ENCODE results near the gene ANK2.

ANK2 gene

DNA sequence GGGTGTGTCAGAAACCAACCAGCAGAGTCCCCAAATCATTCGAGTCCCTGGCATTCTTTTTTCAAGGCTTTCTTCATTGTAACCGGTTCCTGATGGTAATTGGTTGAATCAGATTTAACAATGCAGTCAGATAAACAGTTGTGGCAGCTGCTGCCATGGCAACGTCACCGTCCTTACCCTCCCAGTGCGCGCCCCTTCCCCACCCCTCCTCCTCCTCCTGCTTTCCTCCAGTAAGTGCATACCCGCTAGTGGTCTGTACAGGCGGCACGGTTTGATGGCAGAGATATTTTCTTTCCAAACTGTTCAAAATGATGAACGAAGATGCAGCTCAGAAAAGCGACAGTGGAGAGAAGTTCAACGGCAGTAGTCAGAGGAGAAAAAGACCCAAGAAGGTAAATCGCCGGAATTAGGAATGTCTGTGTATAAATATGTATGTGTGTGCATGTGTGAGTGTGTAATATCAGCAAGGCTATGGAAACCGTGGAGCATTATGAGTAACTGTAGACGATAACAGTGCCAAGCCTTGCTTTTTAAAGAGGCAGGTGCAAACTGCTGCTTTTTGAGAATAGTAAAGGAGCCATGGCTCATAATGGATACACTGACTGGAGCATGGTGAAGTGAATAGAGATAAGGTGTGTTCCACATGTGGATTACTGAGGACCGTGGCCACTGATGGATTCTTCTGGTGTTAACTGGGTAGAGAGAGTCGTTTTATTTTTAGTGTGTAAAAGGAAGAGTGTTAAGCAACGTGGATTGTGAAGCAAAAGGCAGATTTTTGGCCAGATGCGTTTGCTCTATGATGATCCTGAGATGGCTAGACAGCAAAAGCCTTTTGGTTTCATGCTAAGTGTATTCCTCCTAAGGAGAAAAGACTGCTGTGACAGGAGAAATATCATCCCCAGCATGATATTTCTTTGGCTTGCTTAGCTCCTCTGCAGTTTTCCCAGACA, at the start of gene ANK2:
ANK2 (plus strand) TSS at position 233 of the 950 bp plus-strand sequence; CDS start at position 309, 76 bp downstream.
- DNase-seq: peak; percentile 67

DNA sequence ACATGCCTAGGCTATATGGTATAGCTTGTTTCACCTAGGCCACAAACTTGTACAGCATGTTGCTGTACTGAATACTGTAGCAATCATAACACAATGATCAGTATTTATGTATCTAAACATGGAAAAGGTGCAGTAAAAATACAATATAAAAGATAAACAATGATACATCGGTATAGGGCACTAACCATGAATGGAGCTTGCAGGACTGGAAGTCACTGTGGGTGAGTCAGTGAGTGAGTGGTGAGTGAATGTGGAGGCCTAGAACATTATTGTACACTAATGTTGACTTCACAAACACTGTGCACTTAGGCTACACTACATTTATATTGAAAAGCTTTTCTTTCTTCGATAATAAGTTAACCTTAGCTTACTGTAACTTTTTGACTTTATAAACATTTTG, 45.6 kb upstream of the ANK2 start:
- no peak for DNase-seq

GRCh38 chr4:113004655-113005054, 44.8 kb upstream of the ANK2 start:
- DNase-seq: no peak

- DNase-seq: no peak
These were observed 42.8 kb upstream of the ANK2 start for GRCh38 chr4:113006632-113007031.

GRCh38 chr4:113007151-113007550, 42.3 kb upstream of the ANK2 start:
- DNase-seq: no peak

DNA sequence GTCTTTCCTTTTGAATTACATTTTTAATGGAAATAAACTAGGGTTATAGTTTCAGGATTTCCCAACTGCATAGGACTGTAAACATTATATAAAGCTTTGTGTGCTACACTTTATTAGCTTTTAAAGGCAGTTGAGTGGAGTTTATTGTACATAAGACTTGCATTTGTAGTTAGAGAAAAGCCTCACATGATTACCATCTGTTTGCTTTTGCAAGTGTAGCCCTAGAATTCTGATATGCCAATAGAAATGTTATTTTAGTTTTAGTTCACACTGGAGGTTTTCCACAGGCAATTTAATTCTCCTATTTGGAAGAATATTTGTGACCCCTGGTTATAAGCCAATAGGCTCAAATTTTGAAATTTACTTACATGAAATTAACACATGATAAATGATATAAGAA, 41.3 kb upstream of the ANK2 start:
- DNase-seq: no peak

DNA sequence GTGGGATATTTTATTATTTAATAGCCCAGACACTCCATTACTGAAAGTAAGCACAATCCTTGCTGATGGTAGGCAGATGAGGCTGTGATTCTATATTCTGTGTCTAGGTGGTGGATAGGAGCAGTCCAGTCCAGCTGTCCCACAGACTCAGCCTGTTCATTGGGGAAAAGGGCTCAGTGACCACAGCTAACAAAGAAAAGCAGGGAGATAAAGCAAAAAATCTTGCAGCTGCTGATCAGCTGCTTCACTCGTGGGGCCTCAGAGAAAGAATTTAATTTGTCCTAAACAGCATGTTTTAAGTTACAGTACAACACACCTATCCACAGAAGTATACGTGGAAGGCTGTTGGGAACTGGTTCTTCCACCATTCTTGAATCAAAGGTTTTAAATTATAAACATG, 40.7 kb upstream of the ANK2 start:
- no peak for DNase-seq

- DNase-seq: no peak
These were observed 40.0 kb upstream of the ANK2 start for GRCh38 chr4:113009461-113009860.

DNA sequence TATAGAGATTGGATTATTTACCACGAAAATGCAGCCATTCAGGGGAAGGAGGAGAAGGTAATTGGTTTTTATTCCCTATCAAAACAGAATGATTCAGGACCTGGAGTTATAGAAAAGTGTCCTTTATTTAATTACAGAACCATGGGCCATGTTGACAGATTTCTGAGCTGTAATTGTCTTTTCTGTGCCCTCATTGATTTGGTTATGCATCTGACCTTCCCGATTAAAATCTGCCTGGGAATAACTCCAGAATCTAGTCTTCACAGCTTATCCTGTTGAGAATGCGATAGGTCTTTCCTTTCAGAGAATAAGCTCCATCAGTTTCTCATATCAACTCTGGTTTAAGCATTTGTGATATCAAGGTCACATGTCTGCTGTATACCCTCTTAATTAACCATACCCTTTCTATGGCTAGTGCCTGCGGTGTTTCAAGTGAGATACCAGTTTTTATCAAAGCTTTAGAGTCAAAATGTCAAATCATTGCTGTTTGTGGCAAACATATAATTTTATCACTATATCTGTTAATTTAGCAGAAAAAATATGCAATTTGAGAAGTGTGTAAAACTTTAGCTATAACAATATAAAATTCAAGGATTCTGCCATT, 37.2 kb upstream of the ANK2 start:
- DNase-seq: no peak

GRCh38 chr4:113012786-113013185, 36.7 kb upstream of the ANK2 start:
- no peak for DNase-seq

- no peak for DNase-seq
These were observed 35.7 kb upstream of the ANK2 start for GRCh38 chr4:113013751-113014150.

- no peak for DNase-seq
These were observed 33.1 kb upstream of the ANK2 start for GRCh38 chr4:113016377-113016776.

DNA sequence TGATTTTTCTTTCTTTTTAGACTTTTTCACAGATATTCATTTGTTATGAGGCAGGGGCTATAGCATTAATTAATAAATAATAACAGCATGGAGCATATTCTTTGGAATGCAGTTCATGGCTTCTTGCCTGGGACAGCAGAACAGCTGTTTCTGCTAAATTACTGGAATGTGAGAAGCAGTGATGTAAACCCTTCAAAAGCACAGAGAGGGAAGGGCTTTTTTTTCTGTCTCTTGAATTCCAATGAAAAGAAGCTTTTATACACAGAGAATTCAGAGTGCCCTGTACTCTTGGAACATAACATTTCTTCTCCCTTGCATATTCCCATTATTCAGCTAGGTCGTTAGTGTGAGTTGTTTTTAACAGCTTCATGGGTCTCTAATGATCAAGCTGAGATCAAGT, 28.5 kb upstream of the ANK2 start:
- peak; percentile 41 for DNase-seq

DNA sequence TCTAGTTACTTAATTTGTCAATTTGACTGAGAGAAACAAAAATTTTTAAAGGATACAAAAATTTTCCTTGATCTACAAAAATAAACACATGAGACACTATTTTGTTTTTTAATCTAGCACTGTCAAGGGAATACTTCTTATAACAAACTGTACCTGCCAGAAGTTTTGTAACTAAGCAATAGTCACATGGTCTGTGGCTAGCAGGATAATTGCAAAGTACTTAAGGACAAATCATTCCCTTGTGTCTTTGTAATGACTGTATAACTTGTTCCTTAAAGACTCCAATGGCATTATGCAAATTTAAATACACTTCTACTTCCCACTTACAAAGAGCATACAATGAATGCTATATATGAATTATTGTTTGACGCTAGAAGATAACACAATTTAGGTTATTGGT, 25.1 kb upstream of the ANK2 start:
- no peak for DNase-seq

DNA sequence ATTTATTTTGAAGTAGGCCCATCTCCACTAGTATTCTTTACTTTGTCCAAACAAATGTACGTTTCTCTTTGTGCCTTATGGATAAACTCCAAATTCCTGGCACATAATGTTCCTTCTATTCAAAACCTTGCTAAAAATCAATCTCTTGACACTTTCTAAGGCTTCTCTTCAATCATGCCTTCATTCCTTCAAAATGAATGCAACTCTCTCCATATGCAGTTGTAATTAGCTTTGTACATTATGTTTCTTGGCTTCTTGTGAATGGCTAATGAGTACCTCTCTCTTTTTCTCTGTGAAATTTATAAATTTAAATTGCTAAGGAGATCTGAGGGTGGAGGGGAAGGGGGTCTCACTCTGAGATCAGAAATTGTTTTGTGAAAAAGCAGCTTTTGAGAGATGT, 24.0 kb upstream of the ANK2 start:
- DNase-seq: no peak

GRCh38 chr4:113026556-113026955, 22.9 kb upstream of the ANK2 start:
- DNase-seq: no peak

DNA sequence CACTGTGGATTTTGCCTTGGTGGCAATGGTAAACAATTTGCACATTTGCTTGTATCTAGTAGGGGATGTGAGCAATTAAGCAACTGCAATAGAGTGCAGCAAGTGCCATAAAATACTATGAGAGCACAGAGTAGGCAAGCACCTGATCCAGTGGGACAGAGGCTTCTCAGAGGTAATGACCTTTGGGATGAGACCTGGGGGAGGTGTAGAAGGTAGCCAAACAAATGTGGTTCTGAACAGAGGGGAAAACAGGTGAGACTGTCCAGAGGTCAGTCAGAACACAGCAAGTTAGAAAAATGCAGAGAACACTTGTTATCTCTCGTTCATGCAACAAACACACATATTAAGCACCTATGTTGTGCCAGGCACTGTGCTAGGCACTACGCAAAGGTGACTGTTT, 21.4 kb upstream of the ANK2 start:
- no peak for DNase-seq

DNA sequence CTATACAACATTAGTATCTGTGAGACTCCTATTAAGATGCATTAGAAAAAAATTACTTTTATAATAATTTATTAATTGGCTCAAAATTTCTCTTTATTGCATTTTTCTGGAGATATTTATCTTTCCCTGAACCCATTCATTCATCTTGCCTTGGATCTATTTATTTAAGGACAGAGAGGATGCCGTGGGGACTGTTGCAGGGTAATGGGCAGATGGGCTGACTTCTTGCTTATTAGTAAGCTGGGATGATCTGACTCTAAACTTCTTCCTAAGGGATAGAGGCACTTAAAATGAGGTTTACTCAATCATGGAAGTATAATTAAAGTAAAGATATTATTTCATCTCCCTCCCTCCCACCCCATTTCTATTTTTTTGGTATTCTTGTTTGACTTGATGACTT, 18.2 kb upstream of the ANK2 start:
- no peak for DNase-seq

DNA sequence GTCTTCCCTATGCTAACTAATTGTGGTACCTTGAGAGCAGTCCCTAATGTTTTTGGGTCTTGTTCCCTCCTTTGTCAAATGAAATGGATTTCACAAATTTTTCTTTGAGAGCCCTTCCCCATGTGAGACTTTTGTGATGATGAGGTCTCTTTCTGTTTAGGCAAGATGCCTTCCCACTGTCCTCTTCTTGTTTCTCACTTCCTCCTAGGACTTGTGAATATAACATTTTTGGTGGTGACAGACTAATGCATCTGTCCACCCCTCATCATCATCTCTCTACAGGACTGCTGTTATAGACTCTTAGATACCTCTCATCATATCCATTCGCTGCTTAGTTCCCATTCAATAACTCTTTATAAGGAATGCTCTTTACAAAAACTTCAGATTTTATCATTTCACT, 8.7 kb upstream of the ANK2 start:
- no peak for DNase-seq

GRCh38 chr4:113042502-113042901, 7.0 kb upstream of the ANK2 start:
- no peak for DNase-seq

- DNase-seq: no peak
These were observed 5.9 kb upstream of the ANK2 start for GRCh38 chr4:113043591-113043990.

DNA sequence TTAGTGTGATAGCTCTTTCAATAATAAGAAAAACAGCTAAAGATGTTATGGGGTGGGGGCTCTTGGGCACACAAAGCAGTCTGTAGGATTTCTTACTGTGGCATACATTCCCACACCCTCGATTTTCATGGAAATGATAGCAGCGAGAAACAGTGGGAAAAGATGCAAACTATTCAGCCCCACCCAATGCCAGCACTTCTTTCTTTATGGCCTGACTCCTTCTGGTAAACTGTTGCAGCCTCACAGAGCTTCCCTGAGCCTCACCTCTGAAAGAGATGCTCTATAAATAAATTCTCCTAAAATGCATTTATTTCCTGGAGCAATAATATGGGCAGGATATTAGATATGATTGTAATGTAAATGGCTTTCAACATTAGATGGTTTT, 910 bp downstream of the ANK2 start:
- no peak for DNase-seq

GRCh38 chr4:113050837-113051236, 1.4 kb downstream of the ANK2 start:
- DNase-seq: no peak

- no peak for DNase-seq
These were observed 1.9 kb downstream of the ANK2 start for GRCh38 chr4:113051361-113051760.

All from left hindlimb (tissue), 1 donor.